SU-DHL-6 (cell line): ENCODE measurements around the gene CCDC86.

ENCODE experiments used
- H2AFZ ChIP-seq: fragments of 200-600 bp; sonication (generic); 2 replicates; pipeline ENCODE4 v1.6.1; 2014; ENCODE audit warnings: low read depth, mild to moderate bottlenecking, moderate library complexity, mixed read lengths, antibody characterized with exemption, low read length; ENCODE audit not compliant: severe bottlenecking
- H3F3A ChIP-seq: fragments of 200-600 bp; shearing (Covaris generic); 2 replicates; pipeline ENCODE4 v1.6.0; 2016; ENCODE audit warnings: antibody characterized with exemption, mild to moderate bottlenecking; ENCODE audit not compliant: insufficient read depth
- H3K27ac ChIP-seq: fragments of 200-600 bp; sonication (generic); 2 replicates; pipeline ENCODE4 v1.5.1; 2016; ENCODE audit warnings: low read depth, mild to moderate bottlenecking, low read length, moderate library complexity, mixed read lengths
- H3K27me3 ChIP-seq: fragments of 200-600 bp; sonication (generic), shearing (Covaris generic); 2 replicates; pipeline ENCODE4 v1.6.0; 2014; ENCODE audit warnings: mild to moderate bottlenecking, low read length
- H3K36me3 ChIP-seq: fragments of 200-600 bp; sonication (generic); 2 replicates; pipeline ENCODE4 v1.6.1; 2014; ENCODE audit warnings: mild to moderate bottlenecking, low read length, mixed read lengths
- H3K4me2 ChIP-seq: fragments of 300-600, 200-600 bp; shearing (Covaris generic), sonication (generic); 2 replicates; pipeline ENCODE4 v1.6.0; 2014; ENCODE audit warnings: low read length, low read depth, mild to moderate bottlenecking; ENCODE audit not compliant: poor library complexity, severe bottlenecking
- H3K4me3 ChIP-seq: fragments of 200-600 bp; sonication (generic); 2 replicates; pipeline ENCODE4 v1.5.1; 2014; ENCODE audit warnings: antibody characterized with exemption, low read length, mild to moderate bottlenecking, mixed read lengths; ENCODE audit not compliant: insufficient read depth, poor library complexity, severe bottlenecking
- H3K79me2 ChIP-seq: fragments of 200-600 bp; sonication (generic); 2 replicates; pipeline ENCODE4 v1.6.1; 2014; ENCODE audit warnings: mild to moderate bottlenecking, low read length, moderate library complexity; ENCODE audit not compliant: insufficient read depth
- H3K9ac ChIP-seq: fragments of 200-600 bp; sonication (generic); 2 replicates; pipeline ENCODE4 v1.7.0; 2014; ENCODE audit warnings: mild to moderate bottlenecking, low read length
- H3K9me2 ChIP-seq: fragments of 200-600 bp; sonication (generic); replicated peaks from 2 replicates; pipeline ENCODE4 v1.6.1; 2014; ENCODE audit warnings: low read length; ENCODE audit not compliant: insufficient read depth
- H3K9me3 ChIP-seq: fragments of 200-600 bp; sonication (generic); 2 replicates; pipeline ENCODE4 v1.6.1; 2014; ENCODE audit warnings: low read length, mixed read lengths; ENCODE audit not compliant: insufficient read depth
- H4K20me1 ChIP-seq: fragments of 200-600 bp; sonication (generic); 2 replicates; pipeline ENCODE4 v1.6.1; 2014; ENCODE audit warnings: low read depth, mild to moderate bottlenecking, antibody characterized with exemption, low read length, moderate library complexity, mixed read lengths
- EZH2phosphoT487 ChIP-seq: fragments of 200-600 bp; sonication (generic), shearing (Covaris generic); conservative IDR thresholded peaks from 2 replicates; pipeline ENCODE4 v1.6.1; 2018; ENCODE audit warnings: mild to moderate bottlenecking, antibody characterized with exemption, low read length, moderate library complexity, mixed read lengths
- TF ChIP-seq, protein P1 (sequence below): fragments of 200-600 bp; sonication (generic); IDR thresholded peaks from one replicate; pipeline ENCODE4 v1.5.1; 2017; ENCODE audit warnings: antibody characterized with exemption, mild to moderate bottlenecking, low read length, moderate library complexity; ENCODE audit not compliant: insufficient read depth, poor library complexity, severe bottlenecking

CCDC86 gene

DNA sequence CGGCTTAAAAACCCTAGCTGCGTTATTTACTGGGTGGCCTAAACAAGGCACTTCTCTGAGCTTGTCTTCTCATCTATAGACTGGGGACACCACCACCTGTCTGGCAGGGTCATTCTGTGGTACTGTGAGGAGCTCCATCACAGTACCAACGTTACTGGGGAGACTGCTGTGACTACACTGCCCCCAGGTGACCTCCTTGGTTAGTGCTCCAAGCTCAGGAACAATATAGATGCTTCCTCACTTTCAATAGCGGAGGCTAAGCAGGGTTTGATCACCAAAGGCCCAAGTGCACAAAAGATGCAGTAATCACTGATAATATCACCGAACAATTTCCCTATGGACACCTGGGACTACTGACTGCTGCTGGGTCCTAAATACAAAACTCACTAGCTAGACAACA lies 45.6 kb downstream of the CCDC86 start:
- Histone ChIP-seq H3K36me3 (0 out of 2 replicates have a peak, but pooled peaks cover 5% of the 10 kb centered on the region), H3K9ac (no peak overlapping the region), H2AFZ (no peak overlapping the region), H3K9me2 (no peaks in the 10 kb centered on the region), H3K27me3 (no peaks in the 10 kb centered on the region), H3K9me3 (no peaks in the 10 kb centered on the region), H3K79me2 (no peaks in the 10 kb centered on the region), H3K4me3 (no peak overlapping the region), H3K4me2 (no peak overlapping the region), H3K27ac (no peak overlapping the region), H4K20me1 (no peaks in the 10 kb centered on the region), H3F3A (0 out of 2 replicates have a peak, but pooled peaks cover 4% of the 10 kb centered on the region)
- TF ChIP-seq, protein P1, sequence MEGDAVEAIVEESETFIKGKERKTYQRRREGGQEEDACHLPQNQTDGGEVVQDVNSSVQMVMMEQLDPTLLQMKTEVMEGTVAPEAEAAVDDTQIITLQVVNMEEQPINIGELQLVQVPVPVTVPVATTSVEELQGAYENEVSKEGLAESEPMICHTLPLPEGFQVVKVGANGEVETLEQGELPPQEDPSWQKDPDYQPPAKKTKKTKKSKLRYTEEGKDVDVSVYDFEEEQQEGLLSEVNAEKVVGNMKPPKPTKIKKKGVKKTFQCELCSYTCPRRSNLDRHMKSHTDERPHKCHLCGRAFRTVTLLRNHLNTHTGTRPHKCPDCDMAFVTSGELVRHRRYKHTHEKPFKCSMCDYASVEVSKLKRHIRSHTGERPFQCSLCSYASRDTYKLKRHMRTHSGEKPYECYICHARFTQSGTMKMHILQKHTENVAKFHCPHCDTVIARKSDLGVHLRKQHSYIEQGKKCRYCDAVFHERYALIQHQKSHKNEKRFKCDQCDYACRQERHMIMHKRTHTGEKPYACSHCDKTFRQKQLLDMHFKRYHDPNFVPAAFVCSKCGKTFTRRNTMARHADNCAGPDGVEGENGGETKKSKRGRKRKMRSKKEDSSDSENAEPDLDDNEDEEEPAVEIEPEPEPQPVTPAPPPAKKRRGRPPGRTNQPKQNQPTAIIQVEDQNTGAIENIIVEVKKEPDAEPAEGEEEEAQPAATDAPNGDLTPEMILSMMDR: peak; percentile 50
- TF ChIP-seq EZH2phosphoT487: no peak

GRCh38 chr11:60889869-60890311 lies 48.0 kb downstream of the CCDC86 start:
- H3K9me3 ChIP-seq: no peaks in the 10 kb centered on the region
- H2AFZ ChIP-seq: no peak overlapping the region
- no peaks in the 10 kb centered on the region for H3K79me2 ChIP-seq
- H3K36me3 ChIP-seq: 0 out of 2 replicates have a peak, but pooled peaks cover 6% of the 10 kb centered on the region
- H3K9me2 ChIP-seq: no peaks in the 10 kb centered on the region
- no peak overlapping the region for H3K4me2 ChIP-seq
- TF ChIP-seq EZH2phosphoT487: no peak
- TF ChIP-seq, protein P1: no peak
- no peaks in the 10 kb centered on the region for H4K20me1 ChIP-seq
- 0 out of 2 replicates have a peak, but pooled peaks cover 4% of the 10 kb centered on the region for H3F3A ChIP-seq
- H3K9ac ChIP-seq: no peak overlapping the region
- H3K4me3 ChIP-seq: no peak overlapping the region
- H3K27me3 ChIP-seq: no peaks in the 10 kb centered on the region
- no peak overlapping the region for H3K27ac ChIP-seq

GRCh38 chr11:60890696-60891095 lies 48.8 kb downstream of the CCDC86 start:
- no peak overlapping the region for H3K4me3 ChIP-seq
- no peak overlapping the region for H3K4me2 ChIP-seq
- H3K36me3 ChIP-seq: 0 out of 2 replicates have a peak, but pooled peaks cover 6% of the 10 kb centered on the region
- no peak overlapping the region for H3K27ac ChIP-seq
- no peaks in the 10 kb centered on the region for H3K27me3 ChIP-seq
- TF ChIP-seq, protein P1: no peak
- no peak for TF ChIP-seq EZH2phosphoT487
- H3K9me3 ChIP-seq: no peaks in the 10 kb centered on the region
- H4K20me1 ChIP-seq: no peaks in the 10 kb centered on the region
- no peaks in the 10 kb centered on the region for H3K79me2 ChIP-seq
- no peak overlapping the region for H3K9ac ChIP-seq
- 0 out of 2 replicates have a peak, but pooled peaks cover 4% of the 10 kb centered on the region for H3F3A ChIP-seq
- H3K9me2 ChIP-seq: no peaks in the 10 kb centered on the region
- H2AFZ ChIP-seq: no peak overlapping the region
